Natural killer cell (primary cell): ENCODE measurements around the gene NDUFB5. TPM values are rescaled to one million over a fixed set of nuclear protein-coding genes. Genes with fewer than 3 reads are reported as not detected.

Experiments used
- ATAC-seq, 3 donors: fragments of 150-1000 bp in 2 of 3; fragments of 200-7000 bp in 1 of 3; cut with Tn5 transposase; 1 replicate in 1 of 3; 2 replicates in 2 of 3; pipeline ENCODE4 v1.10.0; 2021; ENCODE audit warnings: mild to moderate bottlenecking in 2 of 3, moderate library complexity in 2 of 3
- DNase-seq, 2 donors: peaks; one replicate each; pipeline versions ENCODE4 v3.0.0 to v3.0.0-alpha.2; 2013 to 2021; ENCODE audit warnings: mixed read lengths in 1 of 2
- H3K27ac ChIP-seq: one replicate; pipeline ENCODE4 v1.5.1; 2013; ENCODE audit warnings: mild to moderate bottlenecking, low read length
- H3K27me3 ChIP-seq: one replicate; pipeline ENCODE4 v1.6.1; 2013; ENCODE audit warnings: low read length; ENCODE audit not compliant: control insufficient read depth, insufficient read depth
- H3K36me3 ChIP-seq: one replicate; pipeline ENCODE4 v1.6.1; 2013; ENCODE audit warnings: low read length; ENCODE audit not compliant: control insufficient read depth, insufficient read depth
- H3K4me1 ChIP-seq: one replicate; pipeline ENCODE4 v1.6.1; 2013; ENCODE audit warnings: low read length; ENCODE audit not compliant: control insufficient read depth, insufficient read depth
- H3K4me3 ChIP-seq: one replicate; pipeline ENCODE4 v1.5.1; 2013; ENCODE audit warnings: low read length
- H3K9me3 ChIP-seq: one replicate; pipeline ENCODE4 v1.6.1; 2013; ENCODE audit warnings: low read length; ENCODE audit not compliant: control insufficient read depth, insufficient read depth
- H3K27ac Mint-ChIP-seq, 2 donors: one replicate each; pipeline ENCODE4 v1.8.0; 2022; ENCODE audit warnings: mild to moderate bottlenecking in 2 of 2, mixed read lengths in 2 of 2, moderate library complexity in 1 of 2
- H3K27me3 Mint-ChIP-seq, 2 donors: one replicate each; pipeline ENCODE4 v1.8.0; 2022; ENCODE audit warnings: low read depth in 2 of 2, mixed read lengths in 2 of 2
- H3K36me3 Mint-ChIP-seq: one replicate; pipeline ENCODE4 v1.8.0; 2022; ENCODE audit warnings: mixed read lengths
- H3K4me1 Mint-ChIP-seq, 2 donors: one replicate each; pipeline ENCODE4 v1.8.0; 2022; ENCODE audit warnings: mixed read lengths in 2 of 2
- H3K4me3 Mint-ChIP-seq: one replicate; pipeline ENCODE4 v1.8.0; 2022; ENCODE audit warnings: mild to moderate bottlenecking, moderate library complexity, mixed read lengths
- H3K9me3 Mint-ChIP-seq, 2 donors: one replicate each; pipeline ENCODE4 v1.8.0; 2022; ENCODE audit warnings: mixed read lengths in 2 of 2
- WGBS: methylation state at CpG from one replicate; pipeline ENCODE4 v1.1.7; 2013; ENCODE audit warnings: missing lambda C conversion rate; ENCODE audit not compliant: insufficient coverage; 5-methylcytosine and 5-hydroxymethylcytosine counted together
- intact Hi-C: fragments of 100-400 bp; cut with micrococcal nuclease; formaldehyde crosslinking; loops from one replicate; pipeline ENCODE4 v1.14.2; 2022
- total RNA-seq, 4 donors: library from RNA; stranded (reverse); fragments of 120-200 nt in 1 of 4; gene quantifications; one replicate each; pipeline versions ENCODE4 v1.2.3 to v1.2.4, GENCODE V29; 2013 to 2022
- TF ChIP-seq, protein P1 (sequence below): fragments of 200-600 bp; IDR thresholded peaks from one replicate; pipeline ENCODE4 v1.8.0; 2022; ENCODE audit warnings: antibody characterized with exemption

Gene NDUFB5
- total RNA-seq, 3 donors from 2014 or later (not counting 1 experiment from before 2014, with no cell fraction given) = 19.0 to 25.4 (median 23.9) TPM

DNA sequence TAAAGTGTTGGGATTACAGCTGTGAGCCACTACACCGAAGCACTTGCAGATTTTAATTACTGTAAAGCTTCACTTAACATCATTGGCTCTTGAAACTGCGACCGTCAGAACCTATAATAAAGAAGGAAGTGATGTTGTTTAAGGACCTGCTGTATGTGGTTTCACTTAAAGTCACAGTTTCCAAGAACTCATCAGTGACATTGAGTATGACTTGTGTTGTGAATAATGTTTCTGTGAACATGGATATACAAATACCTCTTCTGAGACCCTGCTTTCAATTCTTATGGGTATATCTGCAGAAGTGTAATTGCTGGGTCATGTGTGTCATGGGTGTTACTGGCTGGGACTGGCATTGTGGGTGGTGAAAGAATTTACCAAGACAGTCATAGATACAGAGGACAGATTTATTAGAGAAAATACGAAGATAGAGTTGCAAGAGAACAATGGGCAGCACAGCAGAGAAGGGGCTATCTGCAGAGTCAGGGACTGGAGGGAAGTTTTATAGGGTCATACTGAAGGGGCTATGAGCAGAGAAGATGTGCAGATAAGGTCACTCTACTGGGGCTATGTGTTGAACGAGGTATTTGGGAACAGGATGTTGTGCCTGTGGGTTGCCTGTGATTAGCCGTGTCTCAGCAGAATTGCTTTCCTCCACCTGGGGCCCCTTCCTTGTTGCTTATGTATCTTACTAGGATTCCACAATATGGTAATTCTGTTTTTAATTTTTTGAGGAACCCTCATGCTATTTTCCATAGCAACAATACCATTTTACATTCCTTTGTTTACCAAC lies 4.5 kb downstream of the NDUFB5 start:
- ATAC-seq (no peak), DNase-seq (peak in 1 of 2 donors; percentile 35)
- Mint-ChIP-seq H3K4me3 (no peak overlapping the region), H3K4me1 (peaks cover 20 to 33% of the 10 kb centered on the region in 2 donors), H3K27ac (peak overlapping the region in 1 of 2 donors; percentile 80), H3K36me3 (peaks cover 5% of the 10 kb centered on the region), H3K9me3 (no peaks in the 10 kb centered on the region), H3K27me3 (no peaks in the 10 kb centered on the region)
- H3K9me3 ChIP-seq = no peaks in the 10 kb centered on the region
- WGBS = 31% methylated on average over 6 of the region's 6 CpGs
- H3K36me3 ChIP-seq = no peaks in the 10 kb centered on the region
- H3K27me3 ChIP-seq = no peaks in the 10 kb centered on the region
- peak overlapping the region; percentile 13 for H3K27ac ChIP-seq
- intact Hi-C loops = no loop called here
- no peak overlapping the region for H3K4me3 ChIP-seq
- peaks cover 17% of the 10 kb centered on the region for H3K4me1 ChIP-seq
- TF ChIP-seq, protein P1, sequence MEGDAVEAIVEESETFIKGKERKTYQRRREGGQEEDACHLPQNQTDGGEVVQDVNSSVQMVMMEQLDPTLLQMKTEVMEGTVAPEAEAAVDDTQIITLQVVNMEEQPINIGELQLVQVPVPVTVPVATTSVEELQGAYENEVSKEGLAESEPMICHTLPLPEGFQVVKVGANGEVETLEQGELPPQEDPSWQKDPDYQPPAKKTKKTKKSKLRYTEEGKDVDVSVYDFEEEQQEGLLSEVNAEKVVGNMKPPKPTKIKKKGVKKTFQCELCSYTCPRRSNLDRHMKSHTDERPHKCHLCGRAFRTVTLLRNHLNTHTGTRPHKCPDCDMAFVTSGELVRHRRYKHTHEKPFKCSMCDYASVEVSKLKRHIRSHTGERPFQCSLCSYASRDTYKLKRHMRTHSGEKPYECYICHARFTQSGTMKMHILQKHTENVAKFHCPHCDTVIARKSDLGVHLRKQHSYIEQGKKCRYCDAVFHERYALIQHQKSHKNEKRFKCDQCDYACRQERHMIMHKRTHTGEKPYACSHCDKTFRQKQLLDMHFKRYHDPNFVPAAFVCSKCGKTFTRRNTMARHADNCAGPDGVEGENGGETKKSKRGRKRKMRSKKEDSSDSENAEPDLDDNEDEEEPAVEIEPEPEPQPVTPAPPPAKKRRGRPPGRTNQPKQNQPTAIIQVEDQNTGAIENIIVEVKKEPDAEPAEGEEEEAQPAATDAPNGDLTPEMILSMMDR = no peak

DNA sequence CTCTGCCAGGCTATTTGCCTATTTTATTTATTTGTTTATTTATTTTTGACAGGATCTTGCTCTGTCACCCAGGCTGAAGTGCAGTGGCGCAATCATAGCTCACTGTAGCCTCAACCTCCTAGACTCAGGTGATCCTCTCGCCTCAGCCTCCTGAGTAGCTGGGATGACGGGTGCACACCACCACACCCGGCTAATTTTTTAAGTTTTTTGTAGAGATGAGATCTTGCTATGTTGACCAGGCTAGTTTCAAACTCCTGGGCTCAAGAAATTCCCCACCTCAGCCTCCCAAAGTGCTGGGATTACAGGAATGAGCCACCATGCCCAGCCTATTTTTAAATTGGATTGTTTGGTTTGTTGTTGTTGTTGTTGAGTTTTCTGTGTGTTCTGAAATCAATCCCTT lies 5.5 kb downstream of the NDUFB5 start:
- intact Hi-C loops = no loop called here
- no peak overlapping the region for H3K4me3 ChIP-seq
- H3K27ac ChIP-seq = no peak overlapping the region
- Mint-ChIP-seq H3K36me3 (peaks cover under 1% of the 10 kb centered on the region), H3K9me3 (no peaks in the 10 kb centered on the region), H3K27ac (no peak overlapping the region), H3K27me3 (no peaks in the 10 kb centered on the region), H3K4me1 (peaks cover 14 to 23% of the 10 kb centered on the region in 2 donors), H3K4me3 (no peak overlapping the region)
- peaks cover 15% of the 10 kb centered on the region for H3K4me1 ChIP-seq
- H3K36me3 ChIP-seq = no peaks in the 10 kb centered on the region
- no peak for DNase-seq
- 100% methylated on average over 2 of the region's 4 CpGs for WGBS
- TF ChIP-seq, protein P1 = no peak
- H3K9me3 ChIP-seq = no peaks in the 10 kb centered on the region
- H3K27me3 ChIP-seq = no peaks in the 10 kb centered on the region
- no peak for ATAC-seq

DNA sequence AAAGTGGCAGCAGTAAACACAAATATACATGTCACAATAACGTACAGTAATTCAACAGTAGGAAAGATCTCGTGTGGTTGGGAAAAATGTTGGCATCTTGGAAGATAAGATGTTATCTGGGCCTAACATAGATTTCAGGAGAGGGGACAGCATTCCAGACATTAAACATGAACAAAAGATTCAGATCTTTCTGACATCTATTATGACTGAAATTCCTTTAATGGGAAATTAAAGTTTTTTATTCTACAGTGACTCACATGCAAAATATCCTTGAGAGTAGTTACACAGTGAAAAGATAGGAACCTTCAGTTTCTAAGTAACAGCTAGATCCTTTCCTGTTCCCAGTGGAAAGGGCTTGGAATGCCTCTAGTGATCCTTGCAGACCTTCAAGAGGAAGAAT lies 9.2 kb downstream of the NDUFB5 start:
- WGBS = no CpG with 5 or more reads among the region's 2 CpGs
- Mint-ChIP-seq H3K36me3 (peaks cover 8% of the 10 kb centered on the region), H3K27ac (no peak overlapping the region), H3K4me1 (peaks cover 5 to 7% of the 10 kb centered on the region in 2 donors), H3K27me3 (no peaks in the 10 kb centered on the region), H3K4me3 (no peak overlapping the region), H3K9me3 (no peaks in the 10 kb centered on the region)
- H3K27me3 ChIP-seq = no peaks in the 10 kb centered on the region
- TF ChIP-seq, protein P1 = no peak
- H3K9me3 ChIP-seq = no peaks in the 10 kb centered on the region
- peaks cover 4% of the 10 kb centered on the region for H3K4me1 ChIP-seq
- H3K4me3 ChIP-seq = no peak overlapping the region
- intact Hi-C loops = no loop called here
- H3K27ac ChIP-seq = no peak overlapping the region
- no peak for DNase-seq
- H3K36me3 ChIP-seq = peaks cover 10% of the 10 kb centered on the region
- ATAC-seq = no peak
